Endothelial cell of umbilical vein (primary cell): Measurements from ENCODE around the gene PEX5. TPM values are rescaled to one million over a fixed set of nuclear protein-coding genes. Genes with fewer than 3 reads are reported as not detected.

Source experiments
- BruUV-seq: library from RNA; stranded (reverse); fragments of 400-500 nt; replicated peaks from 2 replicates; lab custom pipeline; 2021; lab: Mats Ljungman, UMichigan
- CTCF ChIA-PET: fragments of 300-600, 350-600 bp; sonication (Branson Sonifier 250); formaldehyde crosslinking; loops from one replicate; lab custom pipeline; 2021; ENCODE audit warnings: antibody characterized with exemption, inconsistent platforms; lab: Charles Lee
- POLR2A ChIA-PET: fragments of 300-600, 350-600 bp; sonication (Branson Sonifier 250); formaldehyde crosslinking; loops from one replicate; lab custom pipeline; 2021; ENCODE audit warnings: antibody characterized with exemption, inconsistent platforms; lab: Charles Lee
- DNase-seq: peaks from one replicate; pipeline ENCODE4 v3.0.0-alpha.2; 2011; ENCODE audit warnings: low read depth, low spot score
- FAIRE-seq: peaks from 2 replicates; lab custom pipeline; 2011; peaks lifted over from hg19 to GRCh38; lab: Jason Lieb, UNC
- H2AFZ ChIP-seq: 2 replicates; pipeline ENCODE4 v1.6.0; 2012; ENCODE audit warnings: low read depth, low read length, control low read depth, inconsistent platforms
- H3K27ac ChIP-seq: 2 replicates; pipeline ENCODE4 v1.5.1; 2011; ENCODE audit warnings: low read depth, mild to moderate bottlenecking, control low read depth, low read length, moderate library complexity; ENCODE audit not compliant: insufficient read depth
- H3K27me3 ChIP-seq, 2 experiments: 2 replicates each; pipeline versions ENCODE4 v1.6.0 to v1.6.1; 2011; ENCODE audit warnings: low read length in 2 of 2, mixed read lengths in 1 of 2; ENCODE audit not compliant: control insufficient read depth in 2 of 2, insufficient read depth in 2 of 2
- H3K36me3 ChIP-seq, 2 experiments: 2 replicates in 1 of 2; 3 replicates in 1 of 2; pipeline ENCODE4 v1.5.1; 2011; ENCODE audit warnings: low read length in 2 of 2, mild to moderate bottlenecking in 1 of 2, moderate library complexity in 1 of 2; ENCODE audit not compliant: control insufficient read depth in 2 of 2, insufficient read depth in 2 of 2; ENCODE audit errors: extremely low read depth in 1 of 2
- H3K4me1 ChIP-seq: 3 replicates; pipeline ENCODE4 v1.5.1; 2011; ENCODE audit warnings: mild to moderate bottlenecking, low read length; ENCODE audit not compliant: control insufficient read depth, insufficient read depth; ENCODE audit errors: extremely low read depth
- H3K4me2 ChIP-seq: 2 replicates; pipeline ENCODE4 v1.6.1; 2011; ENCODE audit warnings: low read length, control low read depth, mixed read lengths; ENCODE audit not compliant: insufficient read depth
- H3K4me3 ChIP-seq, 3 experiments: fragments of 200-600 bp in 1 of 3; sonication (generic), shearing (Covaris generic) in 1 of 3; replicated peaks in 1 of 3; 2 replicates each; pipeline ENCODE4 v1.5.1; 2011 to 2016; ENCODE audit warnings: control low read depth in 3 of 3, low read length in 3 of 3, mild to moderate bottlenecking in 2 of 3, inconsistent platforms in 1 of 3, low read depth in 1 of 3, moderate library complexity in 1 of 3; ENCODE audit not compliant: insufficient read depth in 1 of 3
- H3K79me2 ChIP-seq: 2 replicates; pipeline ENCODE4 v1.6.0; 2012; ENCODE audit warnings: low read length, inconsistent platforms; ENCODE audit not compliant: control insufficient read depth, insufficient read depth
- H3K9ac ChIP-seq: replicated peaks from 2 replicates; pipeline ENCODE3; 2011; ENCODE audit warnings: low read length, control low read depth; ENCODE audit not compliant: insufficient read depth; ENCODE audit errors: extremely low read depth
- H3K9me1 ChIP-seq: replicated peaks from 3 replicates; pipeline ENCODE4 v1.6.0; 2011; ENCODE audit warnings: mild to moderate bottlenecking, low read length; ENCODE audit not compliant: control insufficient read depth, insufficient read depth; ENCODE audit errors: extremely low read depth
- H3K9me3 ChIP-seq: replicated peaks from 2 replicates; pipeline ENCODE4 v1.5.1; 2012; ENCODE audit warnings: low read length, inconsistent platforms; ENCODE audit not compliant: control insufficient read depth, insufficient read depth
- H4K20me1 ChIP-seq: replicated peaks from 2 replicates; pipeline ENCODE3; 2011; ENCODE audit warnings: mild to moderate bottlenecking, low read length; ENCODE audit not compliant: control insufficient read depth, insufficient read depth; ENCODE audit errors: extremely low read depth
- EZH2 ChIP-seq: IDR thresholded peaks from 2 replicates; pipeline ENCODE4 v1.6.1; 2012; ENCODE audit warnings: borderline replicate concordance, low read depth, mild to moderate bottlenecking, moderate library complexity, low read length, inconsistent platforms; ENCODE audit not compliant: severe bottlenecking
- FOS ChIP-seq: IDR thresholded peaks from 2 replicates; pipeline ENCODE4 v1.6.1; 2011; ENCODE audit warnings: mild to moderate bottlenecking, low read length, moderate library complexity, borderline replicate concordance; ENCODE audit not compliant: insufficient read depth
- GATA2 ChIP-seq: IDR thresholded peaks from 2 replicates; pipeline ENCODE4 v1.7.0; 2011; ENCODE audit warnings: low read depth, mild to moderate bottlenecking, moderate library complexity, mixed read lengths, low read length; ENCODE audit not compliant: insufficient read length, insufficient read depth
- JUN ChIP-seq: IDR thresholded peaks from 2 replicates; pipeline ENCODE4 v1.6.1; 2011; ENCODE audit warnings: borderline replicate concordance, low read depth; ENCODE audit not compliant: insufficient read length, insufficient read depth
- MYC ChIP-seq: IDR thresholded peaks from one replicate; pipeline ENCODE4 v1.6.1; 2011; ENCODE audit warnings: mild to moderate bottlenecking, low read depth, low read length
- POLR2A ChIP-seq: IDR thresholded peaks from 2 replicates; pipeline ENCODE4 v1.6.1; 2012; ENCODE audit warnings: low read depth, mild to moderate bottlenecking, control low read depth, low read length
- POLR2AphosphoS5 ChIP-seq: IDR thresholded peaks from 2 replicates; pipeline ENCODE4 v1.6.1; 2012; ENCODE audit warnings: low read depth, mild to moderate bottlenecking, control low read depth, low read length, moderate library complexity; ENCODE audit not compliant: insufficient read depth
- dilution Hi-C: fragments of 300-500 bp; cut with MboI; formaldehyde crosslinking; loops from one replicate; pipeline ENCODE4 v1.15.0; 2019; ENCODE audit warnings: low sequenced_read_pairs; ENCODE audit not compliant: extremely low pct_ligation_motif_present
- intact Hi-C: fragments of 100-400 bp; cut with micrococcal nuclease; formaldehyde crosslinking; loops from one replicate; pipeline ENCODE4 v1.10.0; 2022
- polyA plus RNA-seq, 4 experiments: library from polyadenylated mRNA; depleted of rRNA in 3 of 4; stranded (reverse) in 3 of 4; unstranded in 1 of 4; fragments of >200 nt; gene quantifications; 2 replicates each; pipeline versions ENCODE4 v1.2.1 to v1.2.3, GENCODE V29; 2011 to 2012; ENCODE audit warnings: missing spikeins in 1 of 4
- total RNA-seq: library from RNA; stranded (reverse); gene quantifications from 2 replicates; pipeline ENCODE4 v1.2.3, GENCODE V29; 2021
- TF ChIP-seq, protein P1 (sequence below), 2 donors: IDR thresholded peaks; 1 replicate in 1 of 2; 2 replicates in 1 of 2; pipeline ENCODE4 v1.5.1; 2011; ENCODE audit warnings: low read length in 2 of 2, mild to moderate bottlenecking in 2 of 2, moderate library complexity in 2 of 2, control low read depth in 1 of 2, inconsistent platforms in 1 of 2, low read depth in 1 of 2; ENCODE audit not compliant: insufficient read depth in 1 of 2; ENCODE audit errors: extremely low read depth in 1 of 2
- TF ChIP-seq, protein P2 (sequence below): IDR thresholded peaks from 2 replicates; pipeline ENCODE4 v1.6.1; 2011; ENCODE audit not compliant: insufficient read depth, insufficient read length

Gene PEX5
- total and polyA plus RNA-seq, 2 donors (not counting 3 experiments of a cell fraction or from before 2014, with no cell fraction given) = 12.9 to 32.3 TPM

DNA sequence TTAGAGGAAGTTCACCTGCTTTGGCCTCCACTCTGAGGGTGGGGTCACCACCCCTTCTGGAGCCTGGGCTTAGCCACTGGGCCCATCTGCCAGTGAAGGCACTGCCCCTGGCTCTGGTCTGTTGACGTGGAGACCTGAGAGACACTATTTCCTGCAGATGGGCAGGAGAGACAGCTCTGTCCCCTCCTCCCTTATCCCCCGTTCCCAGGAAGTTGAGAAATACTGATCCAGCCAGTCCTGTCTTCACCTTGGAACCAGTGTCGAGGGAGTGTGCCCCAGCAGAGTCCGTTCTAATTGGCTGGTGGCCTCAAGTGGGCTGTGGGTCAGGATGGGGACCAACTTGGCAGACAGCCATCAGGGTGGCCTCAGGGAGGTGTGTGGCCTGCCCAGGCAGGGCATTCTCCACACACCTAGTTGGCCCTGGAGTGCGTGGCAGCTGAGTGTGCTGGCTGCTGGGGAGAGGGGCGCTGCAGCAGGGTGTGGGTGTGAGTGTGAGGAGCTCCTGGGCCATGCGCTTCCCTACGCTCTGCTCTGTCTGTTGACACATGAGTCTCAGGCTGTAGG is 33.9 kb upstream of the PEX5 start:
- peaks cover 5% of the 10 kb centered on the region for H3K4me1 ChIP-seq
- FAIRE-seq = no peak
- no peak overlapping the region for H3K4me3 ChIP-seq
- H3K36me3 ChIP-seq = peaks cover 0 to 10% of the 10 kb centered on the region in 2 experiments
- H3K27ac ChIP-seq = no peak overlapping the region
- POLR2A ChIA-PET = interaction anchor here (0.6 kb wide), 1 partner anchor 25 kb away, joined by 8 read pairs; no protein-coding TSS in a partner anchor
- H4K20me1 ChIP-seq = no peaks in the 10 kb centered on the region
- H3K4me2 ChIP-seq = no peak overlapping the region
- H3K9ac ChIP-seq = no peak overlapping the region
- no peaks in the 10 kb centered on the region for H3K79me2 ChIP-seq
- dilution Hi-C loops (no loop called here), intact Hi-C loops (no loop called here)
- no peaks in the 10 kb centered on the region for H3K27me3 ChIP-seq
- CTCF ChIA-PET = interaction anchor here (1.0 to 1.7 kb wide), 3 partner anchors 10 to 13 kb away, joined by 3 to 5 read pairs (median 4); no protein-coding TSS in a partner anchor
- no peaks in the 10 kb centered on the region for H3K9me1 ChIP-seq
- no peak for DNase-seq
- no TSS peak for BruUV-seq
- TF ChIP-seq FOS = no peak
- TF ChIP-seq JUN = no peak
- TF ChIP-seq, protein P1, sequence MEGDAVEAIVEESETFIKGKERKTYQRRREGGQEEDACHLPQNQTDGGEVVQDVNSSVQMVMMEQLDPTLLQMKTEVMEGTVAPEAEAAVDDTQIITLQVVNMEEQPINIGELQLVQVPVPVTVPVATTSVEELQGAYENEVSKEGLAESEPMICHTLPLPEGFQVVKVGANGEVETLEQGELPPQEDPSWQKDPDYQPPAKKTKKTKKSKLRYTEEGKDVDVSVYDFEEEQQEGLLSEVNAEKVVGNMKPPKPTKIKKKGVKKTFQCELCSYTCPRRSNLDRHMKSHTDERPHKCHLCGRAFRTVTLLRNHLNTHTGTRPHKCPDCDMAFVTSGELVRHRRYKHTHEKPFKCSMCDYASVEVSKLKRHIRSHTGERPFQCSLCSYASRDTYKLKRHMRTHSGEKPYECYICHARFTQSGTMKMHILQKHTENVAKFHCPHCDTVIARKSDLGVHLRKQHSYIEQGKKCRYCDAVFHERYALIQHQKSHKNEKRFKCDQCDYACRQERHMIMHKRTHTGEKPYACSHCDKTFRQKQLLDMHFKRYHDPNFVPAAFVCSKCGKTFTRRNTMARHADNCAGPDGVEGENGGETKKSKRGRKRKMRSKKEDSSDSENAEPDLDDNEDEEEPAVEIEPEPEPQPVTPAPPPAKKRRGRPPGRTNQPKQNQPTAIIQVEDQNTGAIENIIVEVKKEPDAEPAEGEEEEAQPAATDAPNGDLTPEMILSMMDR (IDR thresholded peaks at IDR 0.05; ENCODE audit: extremely low read depth in 1 of 2, insufficient read depth in 1 of 2, low read depth in 1 of 2, low read length in 2 of 2) = no peak
- TF ChIP-seq, protein P2, sequence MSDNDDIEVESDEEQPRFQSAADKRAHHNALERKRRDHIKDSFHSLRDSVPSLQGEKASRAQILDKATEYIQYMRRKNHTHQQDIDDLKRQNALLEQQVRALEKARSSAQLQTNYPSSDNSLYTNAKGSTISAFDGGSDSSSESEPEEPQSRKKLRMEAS = no peak
- TF ChIP-seq MYC = no peak
- no peak for TF ChIP-seq POLR2AphosphoS5
- no peak for TF ChIP-seq POLR2A
- no peak for TF ChIP-seq GATA2
- TF ChIP-seq EZH2 = no peak
- H2AFZ ChIP-seq = no peak overlapping the region
- no peaks in the 10 kb centered on the region for H3K9me3 ChIP-seq
